Measurements from ENCODE around the gene MYOT.

The MYOT gene

GRCh38 chr5:137866541-137867388 is 895 bp upstream of the MYOT start:
- DNase-seq (ENCODE audit: low read depth): no peak
- H3K4me3 ChIP-seq (ENCODE audit: control insufficient read depth, low read depth, low read length): no peak overlapping the region
- TF ChIP-seq CTCF (conservative IDR thresholded peaks at IDR 0.05; ENCODE audit: control insufficient read depth, insufficient read depth, low read depth, low read length): no peak

- no peak for DNase-seq (ENCODE audit: low read depth)
- no peak for TF ChIP-seq CTCF (conservative IDR thresholded peaks at IDR 0.05; ENCODE audit: control insufficient read depth, insufficient read depth, low read depth, low read length)
- H3K4me3 ChIP-seq (ENCODE audit: control insufficient read depth, low read depth, low read length): no peak overlapping the region
These were observed 3.1 kb downstream of the MYOT start for GRCh38 chr5:137870647-137871339.

- no peak for TF ChIP-seq CTCF (conservative IDR thresholded peaks at IDR 0.05; ENCODE audit: control insufficient read depth, insufficient read depth, low read depth, low read length)
- no peak overlapping the region for H3K4me3 ChIP-seq (ENCODE audit: control insufficient read depth, low read depth, low read length)
- no peak for DNase-seq (ENCODE audit: low read depth)
These were observed 3.9 kb downstream of the MYOT start for GRCh38 chr5:137871571-137871970.

GRCh38 chr5:137872466-137872865 is 4.8 kb downstream of the MYOT start:
- no peak for TF ChIP-seq CTCF (conservative IDR thresholded peaks at IDR 0.05; ENCODE audit: control insufficient read depth, insufficient read depth, low read depth, low read length)
- DNase-seq (ENCODE audit: low read depth): no peak
- H3K4me3 ChIP-seq (ENCODE audit: control insufficient read depth, low read depth, low read length): no peak overlapping the region

- H3K4me3 ChIP-seq (ENCODE audit: control insufficient read depth, low read depth, low read length): no peak overlapping the region
- TF ChIP-seq CTCF (conservative IDR thresholded peaks at IDR 0.05; ENCODE audit: control insufficient read depth, insufficient read depth, low read depth, low read length): no peak
- no peak for DNase-seq (ENCODE audit: low read depth)
These were observed 8.4 kb downstream of the MYOT start for GRCh38 chr5:137876101-137876500.

GRCh38 chr5:137880313-137880712 is 12.7 kb downstream of the MYOT start:
- no peak overlapping the region for H3K4me3 ChIP-seq (ENCODE audit: control insufficient read depth, low read depth, low read length)
- TF ChIP-seq CTCF (conservative IDR thresholded peaks at IDR 0.05; ENCODE audit: control insufficient read depth, insufficient read depth, low read depth, low read length): no peak
- DNase-seq (ENCODE audit: low read depth): peak; percentile 40
